HEK293 (cell line): ENCODE data around the gene LDLRAD4.

ENCODE experiments used
- CTCF ChIA-PET: fragments of 350-600 bp; formaldehyde crosslinking; extraction: SDS; loops from one replicate; lab custom pipeline; 2021; ENCODE audit warnings: antibody characterized with exemption; lab: Yijun Ruan, JAX
- POLR2A ChIA-PET: fragments of 300-600 bp; formaldehyde crosslinking; extraction: SDS; loops from one replicate; lab custom pipeline; 2020; ENCODE audit warnings: antibody characterized with exemption, inconsistent platforms; lab: Yijun Ruan, JAX
- H3K27ac ChIP-seq: fragments of 200-500 bp; sonication (Bioruptor generic); 2 replicates; pipeline ENCODE4 v1.5.1; 2014; ENCODE audit warnings: low read depth, low read length, control low read depth, inconsistent platforms; ENCODE audit errors: extremely low read depth
- H3K36me3 ChIP-seq, 2 experiments: fragments of 200-500 bp in 1 of 2; sonication (Bioruptor generic) in 1 of 2; 1 replicate in 1 of 2; 2 replicates in 1 of 2; pipeline ENCODE4 v1.5.1; 2014 to 2017; ENCODE audit warnings: inconsistent platforms in 2 of 2, low read length in 2 of 2; ENCODE audit not compliant: control insufficient read depth in 2 of 2, insufficient read depth in 1 of 2
- H3K4me1 ChIP-seq: fragments of 200-500 bp; sonication (Bioruptor generic); 2 replicates; pipeline ENCODE4 v1.5.1; 2014; ENCODE audit warnings: mild to moderate bottlenecking, low read length, inconsistent platforms; ENCODE audit not compliant: control insufficient read depth, insufficient read depth
- H3K4me3 ChIP-seq: 2 replicates; pipeline ENCODE4 v1.5.1; 2011; ENCODE audit warnings: low read depth, mild to moderate bottlenecking, control low read depth, low read length, moderate library complexity
- H3K9me3 ChIP-seq: fragments of 200-500 bp; sonication (Bioruptor generic); 2 replicates; pipeline ENCODE4 v1.5.1; 2014; ENCODE audit warnings: low read depth, low read length, inconsistent platforms; ENCODE audit not compliant: control insufficient read depth, insufficient read depth
- HOXD13 ChIP-seq: sonication (generic); formaldehyde crosslinking; IDR thresholded peaks from 2 replicates; pipeline ENCODE4 v1.8.0; 2022; ENCODE audit warnings: missing genetic modification reagents, borderline replicate concordance
- MZF1 ChIP-seq: fragments of 450-650 bp; formaldehyde crosslinking; IDR thresholded peaks from 2 replicates; pipeline ENCODE4 v1.5.1; 2017; ENCODE audit warnings: missing biosample characterization, missing genetic modification characterization, borderline replicate concordance
- ZBTB20 ChIP-seq: fragments of 450-650 bp; formaldehyde crosslinking; IDR thresholded peaks from 2 replicates; pipeline ENCODE4 v1.5.1; 2016; ENCODE audit warnings: missing biosample characterization, missing genetic modification characterization
- ZFP37 ChIP-seq: fragments of 450-650 bp; formaldehyde crosslinking; IDR thresholded peaks from 2 replicates; pipeline ENCODE4 v1.5.1; 2016; ENCODE audit warnings: missing biosample characterization, missing genetic modification characterization
- ZNF121 ChIP-seq: fragments of 450-650 bp; formaldehyde crosslinking; IDR thresholded peaks from 2 replicates; pipeline ENCODE4 v1.5.1; 2016; ENCODE audit warnings: missing biosample characterization, missing genetic modification characterization
- ZNF155 ChIP-seq: fragments of 450-650 bp; formaldehyde crosslinking; IDR thresholded peaks from 2 replicates; pipeline ENCODE4 v1.5.1; 2016; ENCODE audit warnings: missing biosample characterization, missing genetic modification characterization
- ZNF169 ChIP-seq: fragments of 450-650 bp; formaldehyde crosslinking; IDR thresholded peaks from 2 replicates; pipeline ENCODE4 v1.5.1; 2016; ENCODE audit warnings: missing biosample characterization, missing genetic modification characterization
- ZNF174 ChIP-seq: fragments of 450-650 bp; formaldehyde crosslinking; IDR thresholded peaks from 2 replicates; pipeline ENCODE4 v1.5.0; 2017; ENCODE audit warnings: missing biosample characterization, mild to moderate bottlenecking, missing genetic modification characterization
- ZNF175 ChIP-seq: fragments of 450-650 bp; formaldehyde crosslinking; IDR thresholded peaks from 2 replicates; pipeline ENCODE4 v1.5.1; 2016; ENCODE audit warnings: missing biosample characterization, missing genetic modification characterization
- ZNF248 ChIP-seq: fragments of 450-650 bp; formaldehyde crosslinking; IDR thresholded peaks from 2 replicates; pipeline ENCODE4 v1.5.1; 2017; ENCODE audit warnings: missing biosample characterization, missing genetic modification characterization
- ZNF274 ChIP-seq, 2 experiments: fragments of 200-500 bp in 1 of 2; fragments of 450-650 bp in 1 of 2; sonication (Bioruptor generic) in 1 of 2; formaldehyde crosslinking in 1 of 2; IDR thresholded peaks; 2 replicates each; pipeline versions ENCODE4 v1.5.1 to v1.6.1; 2014 to 2016; ENCODE audit warnings: borderline replicate concordance in 1 of 2, inconsistent platforms in 1 of 2, low read length in 1 of 2, missing biosample characterization in 1 of 2, missing genetic modification characterization in 1 of 2
- ZNF302 ChIP-seq: fragments of 450-650 bp; formaldehyde crosslinking; IDR thresholded peaks from 2 replicates; pipeline ENCODE4 v1.5.1; 2016; ENCODE audit warnings: missing biosample characterization, missing genetic modification characterization, low read depth
- ZNF311 ChIP-seq: fragments of 450-650 bp; formaldehyde crosslinking; IDR thresholded peaks from 2 replicates; pipeline ENCODE4 v1.5.1; 2017; ENCODE audit warnings: missing biosample characterization, missing genetic modification characterization, borderline replicate concordance
- ZNF324 ChIP-seq: fragments of 450-650 bp; formaldehyde crosslinking; IDR thresholded peaks from 2 replicates; pipeline ENCODE4 v1.5.1; 2016; ENCODE audit warnings: missing biosample characterization, missing genetic modification characterization
- ZNF366 ChIP-seq: fragments of 450-650 bp; formaldehyde crosslinking; conservative IDR thresholded peaks from 2 replicates; pipeline ENCODE4 v1.5.1; 2016; ENCODE audit warnings: missing biosample characterization, missing genetic modification characterization
- ZNF416 ChIP-seq: fragments of 450-650 bp; formaldehyde crosslinking; IDR thresholded peaks from 2 replicates; pipeline ENCODE4 v1.5.1; 2016; ENCODE audit warnings: missing biosample characterization, missing genetic modification characterization
- ZNF423 ChIP-seq: fragments of 450-650 bp; formaldehyde crosslinking; IDR thresholded peaks from 2 replicates; pipeline ENCODE4 v1.5.1; 2016; ENCODE audit warnings: missing biosample characterization, missing genetic modification characterization
- ZNF501 ChIP-seq: fragments of 450-650 bp; formaldehyde crosslinking; IDR thresholded peaks from 2 replicates; pipeline ENCODE4 v1.5.1; 2016; ENCODE audit warnings: missing biosample characterization, missing genetic modification characterization
- ZNF555 ChIP-seq: fragments of 450-650 bp; formaldehyde crosslinking; conservative IDR thresholded peaks from 2 replicates; pipeline ENCODE4 v1.5.1; 2017; ENCODE audit warnings: missing biosample characterization, mild to moderate bottlenecking, missing genetic modification characterization, inconsistent platforms
- ZNF561 ChIP-seq: fragments of 450-650 bp; IDR thresholded peaks from 2 replicates; pipeline ENCODE4 v1.5.1; 2018; ENCODE audit warnings: missing biosample characterization, missing genetic modification characterization, borderline replicate concordance
- ZNF660 ChIP-seq: fragments of 450-650 bp; IDR thresholded peaks from 2 replicates; pipeline ENCODE4 v1.5.1; 2018; ENCODE audit warnings: missing biosample characterization, mild to moderate bottlenecking, missing genetic modification characterization
- ZNF677 ChIP-seq: fragments of 450-650 bp; IDR thresholded peaks from 2 replicates; pipeline ENCODE4 v1.5.0; 2018; ENCODE audit warnings: missing biosample characterization, mild to moderate bottlenecking, missing genetic modification characterization, moderate library complexity
- ZNF768 ChIP-seq: fragments of 450-650 bp; formaldehyde crosslinking; IDR thresholded peaks from 2 replicates; pipeline ENCODE4 v1.5.1; 2018; ENCODE audit warnings: missing biosample characterization, mild to moderate bottlenecking, missing genetic modification characterization
- ZSCAN16 ChIP-seq: fragments of 450-650 bp; formaldehyde crosslinking; IDR thresholded peaks from 2 replicates; pipeline ENCODE4 v1.5.1; 2016; ENCODE audit warnings: missing biosample characterization, missing genetic modification characterization
- ZSCAN30 ChIP-seq: fragments of 450-650 bp; IDR thresholded peaks from 2 replicates; pipeline ENCODE4 v1.5.1; 2018; ENCODE audit warnings: missing biosample characterization, mild to moderate bottlenecking, missing genetic modification characterization, moderate library complexity
- TF ChIP-seq, protein P1 (sequence below): fragments of 450-650 bp; formaldehyde crosslinking; IDR thresholded peaks from 2 replicates; pipeline ENCODE4 v1.5.1; 2016; ENCODE audit warnings: missing biosample characterization, missing genetic modification characterization
- TF ChIP-seq, protein P2 (sequence below): fragments of 450-650 bp; formaldehyde crosslinking; IDR thresholded peaks from 2 replicates; pipeline ENCODE4 v1.5.1; 2016; ENCODE audit warnings: missing biosample characterization, missing genetic modification characterization

LDLRAD4 gene

GRCh38 chr18:13587937-13588336 is 369.4 kb downstream of the LDLRAD4 start:
- POLR2A ChIA-PET, result no interaction called here
- CTCF ChIA-PET, result interaction anchor here (0.6 to 0.7 kb wide), 3 partner anchors 85 to 1621 kb away, joined by 3 to 5 read pairs (median 5); no protein-coding TSS in a partner anchor
- no peaks in the 10 kb centered on the region for H3K9me3 ChIP-seq
- TF ChIP-seq HOXD13 (CRISPR knock-in tag) (no peak), ZNF324 (no peak), ZNF169 (tag by site-specific recombination) (no peak), ZNF423 (tag by site-specific recombination) (no peak), ZNF561 (tag by site-specific recombination) (no peak), ZSCAN30 (no peak), ZNF311 (tag by site-specific recombination) (no peak), ZNF274 (IDR thresholded peaks at IDR 0.05; ENCODE audit: low read length) (no peak), ZNF274 (tag by site-specific recombination; IDR thresholded peaks at IDR 0.05; ENCODE audit: borderline replicate concordance) (no peak), ZNF677 (tag by site-specific recombination) (no peak), ZNF501 (tag by site-specific recombination) (no peak), ZNF416 (no peak), ZNF768 (no peak), ZNF555 (tag by site-specific recombination) (no peak), ZNF302 (no peak)
- TF ChIP-seq, all 188 proteins: peak for 0
- Histone ChIP-seq H3K4me3 (no peak overlapping the region), H3K27ac (no peak overlapping the region), H3K4me1 (no peaks in the 10 kb centered on the region), H3K36me3 (no peaks in the 10 kb centered on the region)

DNA sequence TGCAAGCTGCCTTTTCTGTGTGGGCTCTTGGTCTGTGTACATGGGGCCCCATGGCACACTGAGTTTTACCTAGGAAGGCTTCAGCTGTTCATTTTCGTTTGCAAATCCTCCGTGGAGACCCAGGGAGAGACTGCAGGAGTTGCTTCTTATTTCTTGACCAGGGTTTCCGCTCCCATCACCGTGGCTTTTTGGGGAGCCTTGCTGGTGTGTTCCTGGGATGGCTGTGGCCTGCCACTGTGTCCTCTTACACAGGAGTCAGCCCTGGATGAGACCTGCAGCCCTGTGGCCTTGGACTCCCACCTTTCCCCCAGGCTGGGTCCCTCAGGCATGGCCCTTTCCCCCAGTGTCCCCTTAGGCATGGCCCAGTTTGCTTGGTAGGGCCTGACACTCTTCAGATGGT is 370.8 kb downstream of the LDLRAD4 start:
- Histone ChIP-seq H3K36me3 (no peaks in the 10 kb centered on the region), H3K4me1 (no peaks in the 10 kb centered on the region), H3K27ac (no peak overlapping the region), H3K9me3 (no peaks in the 10 kb centered on the region), H3K4me3 (no peak overlapping the region)
- ChIA-PET CTCF (no interaction called here), POLR2A (no interaction called here)
- no peak for TF ChIP-seq ZNF274 (IDR thresholded peaks at IDR 0.05; ENCODE audit: low read length)
- TF ChIP-seq ZNF274 (tag by site-specific recombination; IDR thresholded peaks at IDR 0.05; ENCODE audit: borderline replicate concordance), result no peak
- no peak for TF ChIP-seq ZNF555 (tag by site-specific recombination)
- no peak for TF ChIP-seq ZNF248 (tag by site-specific recombination)
- no peak for TF ChIP-seq ZNF366
- no peak for TF ChIP-seq ZBTB20 (tag by site-specific recombination)
- no peak for TF ChIP-seq ZNF121 (tag by site-specific recombination)
- TF ChIP-seq, protein P1, sequence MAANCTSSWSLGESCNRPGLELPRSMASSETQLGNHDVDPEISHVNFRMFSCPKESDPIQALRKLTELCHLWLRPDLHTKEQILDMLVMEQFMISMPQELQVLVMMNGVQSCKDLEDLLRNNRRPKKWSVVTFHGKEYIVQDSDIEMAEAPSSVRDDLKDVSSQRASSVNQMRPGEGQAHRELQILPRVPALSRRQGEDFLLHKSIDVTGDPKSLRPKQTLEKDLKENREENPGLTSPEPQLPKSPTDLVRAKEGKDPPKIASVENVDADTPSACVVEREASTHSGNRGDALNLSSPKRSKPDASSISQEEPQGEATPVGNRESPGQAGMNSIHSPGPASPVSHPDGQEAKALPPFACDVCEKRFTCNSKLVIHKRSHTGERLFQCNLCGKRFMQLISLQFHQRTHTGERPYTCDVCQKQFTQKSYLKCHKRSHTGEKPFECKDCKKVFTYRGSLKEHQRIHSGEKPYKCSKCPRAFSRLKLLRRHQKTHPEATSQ (tag by site-specific recombination), result no peak
- TF ChIP-seq, protein P2, sequence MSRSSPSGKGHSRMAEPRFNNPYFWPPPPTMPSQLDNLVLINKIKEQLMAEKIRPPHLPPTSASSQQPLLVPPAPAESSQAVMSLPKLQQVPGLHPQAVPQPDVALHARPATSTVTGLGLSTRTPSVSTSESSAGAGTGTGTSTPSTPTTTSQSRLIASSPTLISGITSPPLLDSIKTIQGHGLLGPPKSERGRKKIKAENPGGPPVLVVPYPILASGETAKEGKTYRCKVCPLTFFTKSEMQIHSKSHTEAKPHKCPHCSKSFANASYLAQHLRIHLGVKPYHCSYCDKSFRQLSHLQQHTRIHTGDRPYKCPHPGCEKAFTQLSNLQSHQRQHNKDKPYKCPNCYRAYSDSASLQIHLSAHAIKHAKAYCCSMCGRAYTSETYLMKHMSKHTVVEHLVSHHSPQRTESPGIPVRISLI (tag by site-specific recombination), result no peak
- no peak for TF ChIP-seq MZF1 (tag by site-specific recombination)
- TF ChIP-seq ZNF155 (tag by site-specific recombination), result no peak
- no peak for TF ChIP-seq ZFP37 (tag by site-specific recombination)
- no peak for TF ChIP-seq ZNF174 (tag by site-specific recombination)
- TF ChIP-seq ZNF175 (tag by site-specific recombination), result no peak
- TF ChIP-seq ZNF660 (tag by site-specific recombination), result no peak
- no peak for TF ChIP-seq ZSCAN16 (tag by site-specific recombination)
